Measurements from ENCODE around the gene PHC2. TPM values are rescaled to one million over a fixed set of nuclear protein-coding genes. Genes with fewer than 3 reads are reported as not detected.

Gene PHC2
- total RNA-seq, 4 donors from 2014 or later = 52.7 to 68.9 (median 59.8) TPM

- Histone ChIP-seq H3K36me3 (peaks cover 0 to 25% (median 8%) of the 10 kb centered on the region in 4 donors), H3K27ac (no peak overlapping the region), H3K27me3 (no peaks in the 10 kb centered on the region), H3K4me1 (no peaks in the 10 kb centered on the region), H3K4me3 (no peak overlapping the region), H3K9me3 (no peaks in the 10 kb centered on the region)
- intact Hi-C loops (cut with DNase I; ENCODE audit: low total_unique reads) = no loop called here
- no peak for TF ChIP-seq POLR2A (IDR thresholded peaks at IDR 0.05)
- no peak for TF ChIP-seq EP300 (IDR thresholded peaks at IDR 0.05; ENCODE audit: low read depth)
- TF ChIP-seq, protein P1, sequence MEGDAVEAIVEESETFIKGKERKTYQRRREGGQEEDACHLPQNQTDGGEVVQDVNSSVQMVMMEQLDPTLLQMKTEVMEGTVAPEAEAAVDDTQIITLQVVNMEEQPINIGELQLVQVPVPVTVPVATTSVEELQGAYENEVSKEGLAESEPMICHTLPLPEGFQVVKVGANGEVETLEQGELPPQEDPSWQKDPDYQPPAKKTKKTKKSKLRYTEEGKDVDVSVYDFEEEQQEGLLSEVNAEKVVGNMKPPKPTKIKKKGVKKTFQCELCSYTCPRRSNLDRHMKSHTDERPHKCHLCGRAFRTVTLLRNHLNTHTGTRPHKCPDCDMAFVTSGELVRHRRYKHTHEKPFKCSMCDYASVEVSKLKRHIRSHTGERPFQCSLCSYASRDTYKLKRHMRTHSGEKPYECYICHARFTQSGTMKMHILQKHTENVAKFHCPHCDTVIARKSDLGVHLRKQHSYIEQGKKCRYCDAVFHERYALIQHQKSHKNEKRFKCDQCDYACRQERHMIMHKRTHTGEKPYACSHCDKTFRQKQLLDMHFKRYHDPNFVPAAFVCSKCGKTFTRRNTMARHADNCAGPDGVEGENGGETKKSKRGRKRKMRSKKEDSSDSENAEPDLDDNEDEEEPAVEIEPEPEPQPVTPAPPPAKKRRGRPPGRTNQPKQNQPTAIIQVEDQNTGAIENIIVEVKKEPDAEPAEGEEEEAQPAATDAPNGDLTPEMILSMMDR (IDR thresholded peaks at IDR 0.05) = no peak
- TF ChIP-seq POLR2AphosphoS5 (IDR thresholded peaks at IDR 0.05) = no peak
- in situ Hi-C loops (cut with MboI; ENCODE audit: low pct_ligation_motif_present in 1 of 4, low pct_unique_long_range_greater_than_20kb in 1 of 4, low sequenced_read_pairs in 3 of 4) = no loop called here
- DNase-seq = no peak
- WGBS, 2 donors (ENCODE audit: low coverage in 1 of 2) = 75% methylated on average over 2 to 12 of the region's 12 CpGs
Observed at GRCh38 chr1:33319949-33320618, 110.8 kb downstream of the PHC2 start.

DNA sequence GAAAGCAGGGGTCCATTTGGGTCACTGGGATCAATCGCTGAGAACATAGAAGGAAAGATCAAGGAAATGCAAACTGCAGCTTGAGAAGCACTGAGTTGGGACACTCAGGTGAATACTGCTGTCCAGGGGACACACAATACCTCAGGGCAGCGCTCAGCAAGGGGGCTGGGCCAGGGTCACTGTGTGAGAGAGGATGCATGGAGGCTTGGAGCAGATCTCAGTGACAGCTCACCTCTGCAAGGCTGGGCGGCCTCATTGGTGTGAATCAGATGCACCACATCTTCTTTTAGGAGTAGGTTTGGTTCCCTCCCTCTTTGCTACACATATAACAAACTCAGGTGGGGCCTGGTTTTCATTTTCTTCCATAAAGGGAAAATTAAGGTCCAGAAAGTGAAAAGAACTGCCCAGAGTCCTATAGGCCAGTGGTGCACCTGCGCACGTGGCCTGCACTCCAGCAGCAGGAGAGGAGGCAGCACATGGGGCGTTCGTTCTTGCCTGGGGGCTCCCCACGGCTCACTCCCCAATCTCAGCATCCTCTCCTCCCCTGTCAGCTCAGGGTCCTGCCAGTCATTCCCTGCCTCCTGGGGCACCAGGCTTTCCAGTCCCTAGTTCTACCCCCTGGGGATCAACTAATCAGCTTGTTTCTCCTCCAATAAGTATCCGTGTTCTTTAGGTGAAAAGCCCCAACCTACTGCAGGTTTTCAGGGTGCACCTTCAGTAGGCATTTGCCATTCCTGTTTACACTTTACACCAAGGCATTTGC is 111.5 kb downstream of the PHC2 start:
- no peak for DNase-seq
- H3K27me3 ChIP-seq = no peaks in the 10 kb centered on the region
- peaks cover 0 to 18% (median 4%) of the 10 kb centered on the region in 4 donors for H3K36me3 ChIP-seq
- H3K4me1 ChIP-seq = no peaks in the 10 kb centered on the region
- TF ChIP-seq POLR2A (IDR thresholded peaks at IDR 0.05) (no peak), POLR2AphosphoS5 (IDR thresholded peaks at IDR 0.05) (no peak), EP300 (IDR thresholded peaks at IDR 0.05; ENCODE audit: low read depth) (no peak)
- TF ChIP-seq, protein P1 (IDR thresholded peaks at IDR 0.05) = no peak
- no peaks in the 10 kb centered on the region for H3K9me3 ChIP-seq
- 77 to 88% methylated on average over 3 to 9 of the region's 9 CpGs for WGBS, 2 donors (ENCODE audit: low coverage in 1 of 2)
- intact Hi-C loops (cut with DNase I; ENCODE audit: low total_unique reads) (no loop called here), in situ Hi-C loops (cut with MboI; ENCODE audit: low pct_ligation_motif_present in 1 of 4, low pct_unique_long_range_greater_than_20kb in 1 of 4, low sequenced_read_pairs in 3 of 4) (no loop called here)
- no peak overlapping the region for H3K27ac ChIP-seq
- H3K4me3 ChIP-seq = no peak overlapping the region

GRCh38 chr1:33317946-33318345 is 112.9 kb downstream of the PHC2 start:
- TF ChIP-seq, protein P1 (IDR thresholded peaks at IDR 0.05) = no peak
- no peak for TF ChIP-seq POLR2AphosphoS5 (IDR thresholded peaks at IDR 0.05)
- no peak for TF ChIP-seq POLR2A (IDR thresholded peaks at IDR 0.05)
- TF ChIP-seq EP300 (IDR thresholded peaks at IDR 0.05; ENCODE audit: low read depth) = no peak

GRCh38 chr1:33317354-33317753 is 113.5 kb downstream of the PHC2 start:
- no peak for DNase-seq
- intact Hi-C loops (cut with DNase I; ENCODE audit: low total_unique reads) = no loop called here

More at GRCh38 chr1:33317946-33318345, 112.9 kb downstream of the PHC2 start:
- Histone ChIP-seq H3K27me3 (no peaks in the 10 kb centered on the region), H3K9me3 (no peaks in the 10 kb centered on the region), H3K27ac (no peak overlapping the region), H3K4me1 (no peaks in the 10 kb centered on the region), H3K4me3 (no peak overlapping the region), H3K36me3 (peaks cover 0 to 4% (median 0%) of the 10 kb centered on the region in 4 donors)
- WGBS, 2 donors (ENCODE audit: low coverage in 1 of 2) = 63 to 68% methylated on average over 6 of the region's 6 CpGs
- no peak for DNase-seq
- intact Hi-C loops (cut with DNase I; ENCODE audit: low total_unique reads) = no loop called here
- in situ Hi-C loops (cut with MboI; ENCODE audit: low pct_ligation_motif_present in 1 of 4, low pct_unique_long_range_greater_than_20kb in 1 of 4, low sequenced_read_pairs in 3 of 4) = no loop called here

More at GRCh38 chr1:33317354-33317753, 113.5 kb downstream of the PHC2 start:
- H3K9me3 ChIP-seq = no peaks in the 10 kb centered on the region
- no peaks in the 10 kb centered on the region for H3K4me1 ChIP-seq
- H3K27me3 ChIP-seq = no peaks in the 10 kb centered on the region
- in situ Hi-C loops (cut with MboI; ENCODE audit: low pct_ligation_motif_present in 1 of 4, low pct_unique_long_range_greater_than_20kb in 1 of 4, low sequenced_read_pairs in 3 of 4) = no loop called here
- 67 to 72% methylated on average over 1 of the region's 1 CpG for WGBS, 2 donors (ENCODE audit: low coverage in 1 of 2)
- TF ChIP-seq, protein P1 (IDR thresholded peaks at IDR 0.05) = no peak
- TF ChIP-seq POLR2AphosphoS5 (IDR thresholded peaks at IDR 0.05) (no peak), EP300 (IDR thresholded peaks at IDR 0.05; ENCODE audit: low read depth) (no peak), POLR2A (IDR thresholded peaks at IDR 0.05) (no peak)
- H3K27ac ChIP-seq = no peak overlapping the region
- H3K4me3 ChIP-seq = no peak overlapping the region
- H3K36me3 ChIP-seq = no peaks in the 10 kb centered on the region
